Endothelial cell of umbilical vein (primary cell): ENCODE measurements around the gene MIS12. TPM values are rescaled to one million over a fixed set of nuclear protein-coding genes. Genes with fewer than 3 reads are reported as not detected.

Experiments
- BruUV-seq: library from RNA; stranded (reverse); fragments of 400-500 nt; replicated peaks from 2 replicates; lab custom pipeline; 2021; lab: Mats Ljungman, UMichigan
- CTCF ChIA-PET: fragments of 300-600, 350-600 bp; sonication (Branson Sonifier 250); formaldehyde crosslinking; loops from one replicate; lab custom pipeline; 2021; ENCODE audit warnings: antibody characterized with exemption, inconsistent platforms; lab: Charles Lee
- POLR2A ChIA-PET: fragments of 300-600, 350-600 bp; sonication (Branson Sonifier 250); formaldehyde crosslinking; loops from one replicate; lab custom pipeline; 2021; ENCODE audit warnings: antibody characterized with exemption, inconsistent platforms; lab: Charles Lee
- DNase-seq: peaks from one replicate; pipeline ENCODE4 v3.0.0-alpha.2; 2011; ENCODE audit warnings: low read depth, low spot score
- FAIRE-seq: peaks from 2 replicates; lab custom pipeline; 2011; peaks lifted over from hg19 to GRCh38; lab: Jason Lieb, UNC
- H2AFZ ChIP-seq: 2 replicates; pipeline ENCODE4 v1.6.0; 2012; ENCODE audit warnings: low read depth, low read length, control low read depth, inconsistent platforms
- H3K27ac ChIP-seq: 2 replicates; pipeline ENCODE4 v1.5.1; 2011; ENCODE audit warnings: low read depth, mild to moderate bottlenecking, control low read depth, low read length, moderate library complexity; ENCODE audit not compliant: insufficient read depth
- H3K27me3 ChIP-seq, 2 experiments: 2 replicates each; pipeline versions ENCODE4 v1.6.0 to v1.6.1; 2011; ENCODE audit warnings: low read length in 2 of 2, mixed read lengths in 1 of 2; ENCODE audit not compliant: control insufficient read depth in 2 of 2, insufficient read depth in 2 of 2
- H3K36me3 ChIP-seq, 2 experiments: 2 replicates in 1 of 2; 3 replicates in 1 of 2; pipeline ENCODE4 v1.5.1; 2011; ENCODE audit warnings: low read length in 2 of 2, mild to moderate bottlenecking in 1 of 2, moderate library complexity in 1 of 2; ENCODE audit not compliant: control insufficient read depth in 2 of 2, insufficient read depth in 2 of 2; ENCODE audit errors: extremely low read depth in 1 of 2
- H3K4me1 ChIP-seq: 3 replicates; pipeline ENCODE4 v1.5.1; 2011; ENCODE audit warnings: mild to moderate bottlenecking, low read length; ENCODE audit not compliant: control insufficient read depth, insufficient read depth; ENCODE audit errors: extremely low read depth
- H3K4me2 ChIP-seq: 2 replicates; pipeline ENCODE4 v1.6.1; 2011; ENCODE audit warnings: low read length, control low read depth, mixed read lengths; ENCODE audit not compliant: insufficient read depth
- H3K4me3 ChIP-seq, 3 experiments: fragments of 200-600 bp in 1 of 3; sonication (generic), shearing (Covaris generic) in 1 of 3; replicated peaks in 1 of 3; 2 replicates each; pipeline ENCODE4 v1.5.1; 2011 to 2016; ENCODE audit warnings: control low read depth in 3 of 3, low read length in 3 of 3, mild to moderate bottlenecking in 2 of 3, inconsistent platforms in 1 of 3, low read depth in 1 of 3, moderate library complexity in 1 of 3; ENCODE audit not compliant: insufficient read depth in 1 of 3
- H3K79me2 ChIP-seq: 2 replicates; pipeline ENCODE4 v1.6.0; 2012; ENCODE audit warnings: low read length, inconsistent platforms; ENCODE audit not compliant: control insufficient read depth, insufficient read depth
- H3K9ac ChIP-seq: replicated peaks from 2 replicates; pipeline ENCODE3; 2011; ENCODE audit warnings: low read length, control low read depth; ENCODE audit not compliant: insufficient read depth; ENCODE audit errors: extremely low read depth
- H3K9me1 ChIP-seq: replicated peaks from 3 replicates; pipeline ENCODE4 v1.6.0; 2011; ENCODE audit warnings: mild to moderate bottlenecking, low read length; ENCODE audit not compliant: control insufficient read depth, insufficient read depth; ENCODE audit errors: extremely low read depth
- H3K9me3 ChIP-seq: replicated peaks from 2 replicates; pipeline ENCODE4 v1.5.1; 2012; ENCODE audit warnings: low read length, inconsistent platforms; ENCODE audit not compliant: control insufficient read depth, insufficient read depth
- H4K20me1 ChIP-seq: replicated peaks from 2 replicates; pipeline ENCODE3; 2011; ENCODE audit warnings: mild to moderate bottlenecking, low read length; ENCODE audit not compliant: control insufficient read depth, insufficient read depth; ENCODE audit errors: extremely low read depth
- CTCF ChIP-seq, 2 donors: IDR thresholded peaks; 1 replicate in 1 of 2; 2 replicates in 1 of 2; pipeline ENCODE4 v1.5.1; 2011; ENCODE audit warnings: low read length in 2 of 2, mild to moderate bottlenecking in 2 of 2, moderate library complexity in 2 of 2, control low read depth in 1 of 2, inconsistent platforms in 1 of 2, low read depth in 1 of 2; ENCODE audit not compliant: insufficient read depth in 1 of 2; ENCODE audit errors: extremely low read depth in 1 of 2
- EZH2 ChIP-seq: IDR thresholded peaks from 2 replicates; pipeline ENCODE4 v1.6.1; 2012; ENCODE audit warnings: borderline replicate concordance, low read depth, mild to moderate bottlenecking, moderate library complexity, low read length, inconsistent platforms; ENCODE audit not compliant: severe bottlenecking
- FOS ChIP-seq: IDR thresholded peaks from 2 replicates; pipeline ENCODE4 v1.6.1; 2011; ENCODE audit warnings: mild to moderate bottlenecking, low read length, moderate library complexity, borderline replicate concordance; ENCODE audit not compliant: insufficient read depth
- GATA2 ChIP-seq: IDR thresholded peaks from 2 replicates; pipeline ENCODE4 v1.7.0; 2011; ENCODE audit warnings: low read depth, mild to moderate bottlenecking, moderate library complexity, mixed read lengths, low read length; ENCODE audit not compliant: insufficient read length, insufficient read depth
- JUN ChIP-seq: IDR thresholded peaks from 2 replicates; pipeline ENCODE4 v1.6.1; 2011; ENCODE audit warnings: borderline replicate concordance, low read depth; ENCODE audit not compliant: insufficient read length, insufficient read depth
- MAX ChIP-seq: IDR thresholded peaks from 2 replicates; pipeline ENCODE4 v1.6.1; 2011; ENCODE audit not compliant: insufficient read depth, insufficient read length
- MYC ChIP-seq: IDR thresholded peaks from one replicate; pipeline ENCODE4 v1.6.1; 2011; ENCODE audit warnings: mild to moderate bottlenecking, low read depth, low read length
- POLR2A ChIP-seq: IDR thresholded peaks from 2 replicates; pipeline ENCODE4 v1.6.1; 2012; ENCODE audit warnings: low read depth, mild to moderate bottlenecking, control low read depth, low read length
- POLR2AphosphoS5 ChIP-seq: IDR thresholded peaks from 2 replicates; pipeline ENCODE4 v1.6.1; 2012; ENCODE audit warnings: low read depth, mild to moderate bottlenecking, control low read depth, low read length, moderate library complexity; ENCODE audit not compliant: insufficient read depth
- dilution Hi-C: fragments of 300-500 bp; cut with MboI; formaldehyde crosslinking; loops from one replicate; pipeline ENCODE4 v1.15.0; 2019; ENCODE audit warnings: low sequenced_read_pairs; ENCODE audit not compliant: extremely low pct_ligation_motif_present
- intact Hi-C: fragments of 100-400 bp; cut with micrococcal nuclease; formaldehyde crosslinking; loops from one replicate; pipeline ENCODE4 v1.10.0; 2022
- polyA plus RNA-seq, 4 experiments: library from polyadenylated mRNA; depleted of rRNA in 3 of 4; stranded (reverse) in 3 of 4; unstranded in 1 of 4; fragments of >200 nt; gene quantifications; 2 replicates each; pipeline versions ENCODE4 v1.2.1 to v1.2.3, GENCODE V29; 2011 to 2012; ENCODE audit warnings: missing spikeins in 1 of 4
- total RNA-seq: library from RNA; stranded (reverse); gene quantifications from 2 replicates; pipeline ENCODE4 v1.2.3, GENCODE V29; 2021

MIS12 gene
- total and polyA plus RNA-seq, 2 donors (not counting 3 experiments of a cell fraction or from before 2014, with no cell fraction given) = 8.3 to 20.1 TPM

- no peak overlapping the region for H3K9ac ChIP-seq
- BruUV-seq = no TSS peak
- H3K27me3 ChIP-seq = no peaks in the 10 kb centered on the region
- peaks cover 22 to 42% of the 10 kb centered on the region in 2 experiments for H3K36me3 ChIP-seq
- H3K4me3 ChIP-seq = no peak overlapping the region
- H3K27ac ChIP-seq = no peak overlapping the region
- TF ChIP-seq POLR2AphosphoS5 (no peak), MYC (no peak), POLR2A (no peak), GATA2 (no peak), FOS (no peak), MAX (no peak), EZH2 (no peak)
- no peak overlapping the region for H3K4me2 ChIP-seq
- peaks cover 10% of the 10 kb centered on the region for H3K4me1 ChIP-seq
- H2AFZ ChIP-seq = no peak overlapping the region
- no peaks in the 10 kb centered on the region for H3K9me1 ChIP-seq
- POLR2A ChIA-PET = no interaction called here
- DNase-seq = no peak
- intact Hi-C loops (no loop called here), dilution Hi-C loops (no loop called here)
- H3K79me2 ChIP-seq = peaks cover 40% of the 10 kb centered on the region
- no peaks in the 10 kb centered on the region for H4K20me1 ChIP-seq
- no peak for FAIRE-seq
- CTCF ChIA-PET = interaction anchor here (0.8 kb wide), 1 partner anchor 9 kb away, joined by 3 read pairs; no protein-coding TSS in a partner anchor
- H3K9me3 ChIP-seq = no peaks in the 10 kb centered on the region
Observed at GRCh38 chr17:5480962-5481361, 5.4 kb upstream of the MIS12 start.

DNA sequence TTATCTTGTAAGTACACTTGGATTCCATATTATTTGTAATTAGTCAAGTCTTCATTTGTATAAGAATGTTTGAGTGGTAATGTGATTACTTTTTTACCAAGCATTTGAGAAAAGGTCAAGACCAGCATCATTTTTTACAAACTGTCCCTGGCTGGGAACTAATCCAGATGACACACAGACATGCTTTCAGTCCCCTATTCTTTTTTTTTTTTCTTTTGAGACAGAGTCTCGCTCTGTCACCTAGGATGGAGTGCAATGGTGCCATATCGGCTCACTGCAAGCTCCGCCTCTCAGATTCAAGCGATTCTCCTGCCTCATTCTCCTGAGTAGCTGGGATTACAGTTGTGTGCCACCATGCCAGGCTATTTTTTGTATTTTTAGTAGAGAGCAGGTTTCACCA is 4.9 kb upstream of the MIS12 start:
- DNase-seq (no peak), FAIRE-seq (no peak)
- intact Hi-C loops (no loop called here), dilution Hi-C loops (no loop called here)
- Histone ChIP-seq H3K4me1 (peaks cover 10% of the 10 kb centered on the region), H3K36me3 (peaks cover 22 to 42% of the 10 kb centered on the region in 2 experiments), H3K27ac (no peak overlapping the region), H4K20me1 (no peaks in the 10 kb centered on the region), H3K79me2 (peaks cover 40% of the 10 kb centered on the region), H3K27me3 (no peaks in the 10 kb centered on the region), H3K9me3 (no peaks in the 10 kb centered on the region), H2AFZ (no peak overlapping the region), H3K4me2 (no peak overlapping the region), H3K9me1 (no peaks in the 10 kb centered on the region), H3K4me3 (no peak overlapping the region), H3K9ac (no peak overlapping the region)
- ChIA-PET POLR2A (no interaction called here), CTCF (no interaction called here)
- no TSS peak for BruUV-seq
- TF ChIP-seq MAX (no peak), POLR2A (no peak), FOS (no peak), CTCF (IDR thresholded peaks at IDR 0.05; ENCODE audit: extremely low read depth in 1 of 2, insufficient read depth in 1 of 2, low read depth in 1 of 2, low read length in 2 of 2) (no peak), MYC (no peak), GATA2 (no peak), EZH2 (no peak), POLR2AphosphoS5 (no peak), JUN (no peak)
